ENCODE results near the gene CDKL4. TPM values are rescaled to one million over a fixed set of nuclear protein-coding genes. Genes with fewer than 3 reads are reported as not detected.
"Not testable (repeated sequence)": the region's sequence is repeated elsewhere in the genome, so short reads cannot be mapped to it uniquely, and the experiment has no call there.

The CDKL4 gene
- total RNA-seq, 1 donor from 2014 or later: 0.20 TPM

- no peak overlapping the region for H3K4me3 Mint-ChIP-seq (ENCODE audit: unreplicated experiment)
- H3K27me3 Mint-ChIP-seq (ENCODE audit: low read depth): no peaks in the 10 kb centered on the region
- no peaks in the 10 kb centered on the region for H3K9me3 Mint-ChIP-seq (ENCODE audit: low read depth)
- no peak for TF ChIP-seq CTCF (IDR thresholded peaks at IDR 0.05)
- H3K4me1 Mint-ChIP-seq (ENCODE audit: low read depth): peaks cover 32% of the 10 kb centered on the region
- DNase-seq (ENCODE audit: low spot score): no peak
- H3K36me3 Mint-ChIP-seq (ENCODE audit: low read depth): no peaks in the 10 kb centered on the region
- H3K27ac Mint-ChIP-seq (ENCODE audit: unreplicated experiment): no peak overlapping the region
Observed at GRCh38 chr2:39156846-39157245, 86.9 kb downstream of the CDKL4 start.

GRCh38 chr2:39156107-39156506 lies 87.7 kb downstream of the CDKL4 start:
- Mint-ChIP-seq H3K27me3 (ENCODE audit: low read depth) (no peaks in the 10 kb centered on the region), H3K4me1 (ENCODE audit: low read depth) (peaks cover 29% of the 10 kb centered on the region), H3K27ac (ENCODE audit: unreplicated experiment) (no peak overlapping the region), H3K4me3 (ENCODE audit: unreplicated experiment) (no peak overlapping the region), H3K9me3 (ENCODE audit: low read depth) (no peaks in the 10 kb centered on the region), H3K36me3 (ENCODE audit: low read depth) (no peaks in the 10 kb centered on the region)
- TF ChIP-seq CTCF (IDR thresholded peaks at IDR 0.05): no peak
- no peak for DNase-seq (ENCODE audit: low spot score)

GRCh38 chr2:39155573-39155972 lies 88.2 kb downstream of the CDKL4 start:
- H3K36me3 Mint-ChIP-seq (ENCODE audit: low read depth); DNase-seq (ENCODE audit: low spot score); H3K9me3 Mint-ChIP-seq (ENCODE audit: low read depth): not testable (repeated sequence)

GRCh38 chr2:39154944-39155343 lies 88.8 kb downstream of the CDKL4 start:
- peaks cover 21% of the 10 kb centered on the region for H3K4me1 Mint-ChIP-seq (ENCODE audit: low read depth)
- no peaks in the 10 kb centered on the region for H3K36me3 Mint-ChIP-seq (ENCODE audit: low read depth)
- no peaks in the 10 kb centered on the region for H3K27me3 Mint-ChIP-seq (ENCODE audit: low read depth)

More at GRCh38 chr2:39155573-39155972, 88.2 kb downstream of the CDKL4 start:
- H3K4me1 Mint-ChIP-seq (ENCODE audit: low read depth): peaks cover 23% of the 10 kb centered on the region
- not testable (repeated sequence) for H3K27ac Mint-ChIP-seq (ENCODE audit: unreplicated experiment); H3K27me3 Mint-ChIP-seq (ENCODE audit: low read depth); H3K4me3 Mint-ChIP-seq (ENCODE audit: unreplicated experiment)

GRCh38 chr2:39153312-39153711 lies 90.5 kb downstream of the CDKL4 start:
- Mint-ChIP-seq H3K27ac (ENCODE audit: unreplicated experiment) (no peak overlapping the region), H3K27me3 (ENCODE audit: low read depth) (no peaks in the 10 kb centered on the region), H3K9me3 (ENCODE audit: low read depth) (no peaks in the 10 kb centered on the region), H3K4me3 (ENCODE audit: unreplicated experiment) (no peak overlapping the region), H3K36me3 (ENCODE audit: low read depth) (no peaks in the 10 kb centered on the region), H3K4me1 (ENCODE audit: low read depth) (peaks cover 11% of the 10 kb centered on the region)
- no peak for TF ChIP-seq CTCF (IDR thresholded peaks at IDR 0.05)
- DNase-seq (ENCODE audit: low spot score): no peak

More at GRCh38 chr2:39154944-39155343, 88.8 kb downstream of the CDKL4 start:
- DNase-seq (ENCODE audit: low spot score): no peak
- no peaks in the 10 kb centered on the region for H3K9me3 Mint-ChIP-seq (ENCODE audit: low read depth)
- H3K27ac Mint-ChIP-seq (ENCODE audit: unreplicated experiment): no peak overlapping the region
- no peak for TF ChIP-seq CTCF (IDR thresholded peaks at IDR 0.05)
- no peak overlapping the region for H3K4me3 Mint-ChIP-seq (ENCODE audit: unreplicated experiment)

- Mint-ChIP-seq H3K27ac (ENCODE audit: unreplicated experiment) (no peak overlapping the region), H3K36me3 (ENCODE audit: low read depth) (no peaks in the 10 kb centered on the region), H3K4me3 (ENCODE audit: unreplicated experiment) (no peak overlapping the region), H3K4me1 (ENCODE audit: low read depth) (peaks cover 10% of the 10 kb centered on the region), H3K9me3 (ENCODE audit: low read depth) (no peaks in the 10 kb centered on the region), H3K27me3 (ENCODE audit: low read depth) (no peaks in the 10 kb centered on the region)
- TF ChIP-seq CTCF (IDR thresholded peaks at IDR 0.05): no peak
- DNase-seq (ENCODE audit: low spot score): no peak
Observed at GRCh38 chr2:39152504-39152903, 91.3 kb downstream of the CDKL4 start.
